Gastrocnemius medialis (tissue), 4 donors: ENCODE results near the gene CHRM1. TPM values are rescaled to one million over a fixed set of nuclear protein-coding genes. Genes with fewer than 3 reads are reported as not detected.

Experiments used
- ATAC-seq, 2 donors: fragments of 150-250 bp; one replicate each; pipeline ENCODE4 v1.9.1; 2016
- DNase-seq, 2 donors: peaks; one replicate each; pipeline ENCODE4 v3.0.0-alpha.2; 2019
- H3K27ac ChIP-seq, 4 donors: fragments of 200-600 bp; sonication (generic); 1 replicate in 1 of 4; 2 replicates in 3 of 4; pipeline ENCODE4 v1.5.1; 2016 to 2018; ENCODE audit warnings: mild to moderate bottlenecking in 2 of 4, moderate library complexity in 1 of 4
- H3K27me3 ChIP-seq, 3 donors: fragments of 200-600 bp; sonication (generic) in 2 of 3; 1 replicate in 1 of 3; 2 replicates in 2 of 3; pipeline versions ENCODE4 v1.5.1 to v1.6.0; 2016 to 2019; ENCODE audit warnings: mild to moderate bottlenecking in 1 of 3, moderate library complexity in 1 of 3
- H3K36me3 ChIP-seq, 2 donors: fragments of 200-600 bp; sonication (generic) in 1 of 2; one replicate each; pipeline ENCODE4 v1.5.1; 2017 to 2018
- H3K4me1 ChIP-seq, 2 donors: fragments of 200-600 bp; sonication (generic) in 1 of 2; one replicate each; pipeline ENCODE4 v1.5.1; 2016 to 2017; ENCODE audit warnings: mild to moderate bottlenecking in 2 of 2
- H3K4me3 ChIP-seq, 4 donors: fragments of 200-600 bp; sonication (generic) in 3 of 4; 1 replicate in 1 of 4; 2 replicates in 3 of 4; pipeline ENCODE4 v1.5.1; 2016 to 2019; ENCODE audit warnings: mild to moderate bottlenecking in 2 of 4
- H3K9me3 ChIP-seq, 3 donors: fragments of 200-600 bp; sonication (generic) in 2 of 3; 1 replicate in 1 of 3; 2 replicates in 2 of 3; pipeline ENCODE4 v1.5.1; 2016 to 2019
- POLR2A ChIP-seq, 2 donors: fragments of 450-650 bp; IDR thresholded peaks; one replicate each; pipeline ENCODE4 v1.6.1; 2017; ENCODE audit warnings: antibody characterized with exemption in 2 of 2, mild to moderate bottlenecking in 2 of 2, moderate library complexity in 2 of 2
- in situ Hi-C, 4 donors: fragments of 200-750 bp; cut with MboI; loops; one replicate each; pipeline versions ENCODE4 v1.15.0 to v1.8.0; 2017; ENCODE audit warnings: low sequenced_read_pairs in 4 of 4
- intact Hi-C: fragments of 100-400 bp; cut with DNase I; formaldehyde crosslinking; loops from one replicate; pipeline ENCODE4 v1.15.1; 2023; ENCODE audit warnings: low total_unique reads
- total RNA-seq, 4 donors: library from RNA; depleted of rRNA; stranded (reverse); fragments of >200 nt; gene quantifications; one replicate each; pipeline versions ENCODE4 v1.1.0 to v1.2.3, GENCODE V29; 2016
- TF ChIP-seq, protein P1 (sequence below), 5 experiments: fragments of 450-650 bp in 3 of 5; fragments of 200-600 bp in 2 of 5; sonication (generic) in 2 of 5; IDR thresholded peaks in 4 of 5; conservative IDR thresholded peaks in 1 of 5; 1 replicate in 4 of 5; 2 replicates in 1 of 5; pipeline ENCODE4 v1.5.1; 2016 to 2019; ENCODE audit warnings: antibody characterized with exemption in 5 of 5, mild to moderate bottlenecking in 3 of 5, moderate library complexity in 3 of 5

CHRM1 gene
- total RNA-seq, 4 donors from 2014 or later = not detected

DNA sequence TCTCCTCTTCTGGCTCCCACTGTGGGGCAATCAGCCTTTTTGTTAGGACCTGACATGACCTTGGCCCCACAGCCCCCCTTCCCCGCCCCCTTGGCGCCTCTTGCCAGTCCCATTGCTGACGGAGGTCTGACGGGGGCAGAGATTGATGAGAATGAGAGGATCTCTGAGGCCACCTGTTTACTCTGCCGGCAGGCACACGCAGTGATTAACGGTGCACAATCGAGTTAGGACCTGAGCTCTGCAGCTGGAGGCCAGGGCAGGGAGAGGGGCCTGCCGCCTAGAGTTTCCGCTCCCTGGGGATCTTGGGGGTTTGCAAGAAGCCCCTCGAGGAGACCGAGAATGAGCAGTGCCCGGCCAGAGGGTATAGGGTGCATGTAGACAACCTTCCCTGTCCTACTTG lies 6.8 kb upstream of the CHRM1 start:
- in situ Hi-C loops (no loop called here), intact Hi-C loops (no loop called here)
- DNase-seq (no peak), ATAC-seq (no peak)
- TF ChIP-seq POLR2A (IDR thresholded peaks at IDR 0.05) = no peak
- TF ChIP-seq, protein P1, sequence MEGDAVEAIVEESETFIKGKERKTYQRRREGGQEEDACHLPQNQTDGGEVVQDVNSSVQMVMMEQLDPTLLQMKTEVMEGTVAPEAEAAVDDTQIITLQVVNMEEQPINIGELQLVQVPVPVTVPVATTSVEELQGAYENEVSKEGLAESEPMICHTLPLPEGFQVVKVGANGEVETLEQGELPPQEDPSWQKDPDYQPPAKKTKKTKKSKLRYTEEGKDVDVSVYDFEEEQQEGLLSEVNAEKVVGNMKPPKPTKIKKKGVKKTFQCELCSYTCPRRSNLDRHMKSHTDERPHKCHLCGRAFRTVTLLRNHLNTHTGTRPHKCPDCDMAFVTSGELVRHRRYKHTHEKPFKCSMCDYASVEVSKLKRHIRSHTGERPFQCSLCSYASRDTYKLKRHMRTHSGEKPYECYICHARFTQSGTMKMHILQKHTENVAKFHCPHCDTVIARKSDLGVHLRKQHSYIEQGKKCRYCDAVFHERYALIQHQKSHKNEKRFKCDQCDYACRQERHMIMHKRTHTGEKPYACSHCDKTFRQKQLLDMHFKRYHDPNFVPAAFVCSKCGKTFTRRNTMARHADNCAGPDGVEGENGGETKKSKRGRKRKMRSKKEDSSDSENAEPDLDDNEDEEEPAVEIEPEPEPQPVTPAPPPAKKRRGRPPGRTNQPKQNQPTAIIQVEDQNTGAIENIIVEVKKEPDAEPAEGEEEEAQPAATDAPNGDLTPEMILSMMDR (IDR thresholded peaks at IDR 0.05 in 4 of 5, conservative IDR thresholded peaks at IDR 0.05 in 1 of 5) = no peak
- H3K4me3 ChIP-seq = no peak overlapping the region
- H3K9me3 ChIP-seq = no peaks in the 10 kb centered on the region
- H3K36me3 ChIP-seq = no peaks in the 10 kb centered on the region
- peaks cover 36 to 53% (median 49%) of the 10 kb centered on the region in 3 donors for H3K27me3 ChIP-seq
- peaks cover 11 to 19% of the 10 kb centered on the region in 2 donors for H3K4me1 ChIP-seq
- H3K27ac ChIP-seq = no peak overlapping the region

DNA sequence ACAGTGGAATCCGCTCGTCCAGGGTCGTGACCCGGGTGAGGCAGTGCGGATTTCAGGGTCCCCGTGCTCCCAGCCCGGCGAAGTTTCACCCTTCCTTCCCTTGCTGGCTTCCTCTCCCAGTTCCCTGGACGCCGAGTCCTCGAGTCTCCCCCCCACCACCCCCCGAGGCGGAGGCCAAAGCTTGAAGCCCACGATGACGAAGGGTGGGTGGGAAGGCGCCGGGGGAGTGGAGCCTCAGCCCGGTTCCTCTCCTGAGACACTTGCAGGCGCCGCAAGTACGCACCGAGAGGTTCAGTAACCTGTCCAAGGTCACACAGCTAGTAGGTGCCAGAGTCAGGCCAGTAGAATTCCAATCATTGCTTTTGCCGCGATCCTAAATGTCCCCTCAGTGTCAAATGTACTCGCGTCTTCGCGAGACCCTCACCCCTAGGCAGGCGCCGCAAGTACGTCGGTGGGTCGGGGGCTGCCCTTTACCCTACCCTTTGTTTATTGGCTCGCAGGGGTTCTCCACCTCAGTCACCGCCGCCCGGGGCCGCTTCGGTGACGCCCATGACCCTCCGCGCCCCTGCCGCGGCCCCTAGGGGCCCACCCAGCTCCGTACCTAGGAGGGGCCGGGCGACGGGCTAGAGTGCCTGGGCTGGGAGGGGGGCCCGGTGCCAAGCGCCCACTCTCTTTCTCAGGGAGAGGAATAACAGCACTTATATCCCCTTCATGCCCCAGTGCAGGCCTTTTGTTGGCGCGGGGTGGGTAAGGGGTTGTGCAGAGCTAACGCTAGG lies 5.7 kb upstream of the CHRM1 start:
- intact Hi-C loops (no loop called here), in situ Hi-C loops (no loop called here)
- H3K36me3 ChIP-seq = no peaks in the 10 kb centered on the region
- ATAC-seq (no peak), DNase-seq (no peak)
- H3K9me3 ChIP-seq = no peaks in the 10 kb centered on the region
- peak overlapping the region; percentile 33 to 61 (median 46) for H3K4me3 ChIP-seq
- H3K4me1 ChIP-seq = peaks cover 11 to 19% of the 10 kb centered on the region in 2 donors
- no peak overlapping the region for H3K27ac ChIP-seq
- peaks cover 46 to 64% (median 60%) of the 10 kb centered on the region in 3 donors for H3K27me3 ChIP-seq
- TF ChIP-seq, protein P1 (IDR thresholded peaks at IDR 0.05 in 4 of 5, conservative IDR thresholded peaks at IDR 0.05 in 1 of 5) = no peak
- TF ChIP-seq POLR2A (IDR thresholded peaks at IDR 0.05) = no peak

DNA sequence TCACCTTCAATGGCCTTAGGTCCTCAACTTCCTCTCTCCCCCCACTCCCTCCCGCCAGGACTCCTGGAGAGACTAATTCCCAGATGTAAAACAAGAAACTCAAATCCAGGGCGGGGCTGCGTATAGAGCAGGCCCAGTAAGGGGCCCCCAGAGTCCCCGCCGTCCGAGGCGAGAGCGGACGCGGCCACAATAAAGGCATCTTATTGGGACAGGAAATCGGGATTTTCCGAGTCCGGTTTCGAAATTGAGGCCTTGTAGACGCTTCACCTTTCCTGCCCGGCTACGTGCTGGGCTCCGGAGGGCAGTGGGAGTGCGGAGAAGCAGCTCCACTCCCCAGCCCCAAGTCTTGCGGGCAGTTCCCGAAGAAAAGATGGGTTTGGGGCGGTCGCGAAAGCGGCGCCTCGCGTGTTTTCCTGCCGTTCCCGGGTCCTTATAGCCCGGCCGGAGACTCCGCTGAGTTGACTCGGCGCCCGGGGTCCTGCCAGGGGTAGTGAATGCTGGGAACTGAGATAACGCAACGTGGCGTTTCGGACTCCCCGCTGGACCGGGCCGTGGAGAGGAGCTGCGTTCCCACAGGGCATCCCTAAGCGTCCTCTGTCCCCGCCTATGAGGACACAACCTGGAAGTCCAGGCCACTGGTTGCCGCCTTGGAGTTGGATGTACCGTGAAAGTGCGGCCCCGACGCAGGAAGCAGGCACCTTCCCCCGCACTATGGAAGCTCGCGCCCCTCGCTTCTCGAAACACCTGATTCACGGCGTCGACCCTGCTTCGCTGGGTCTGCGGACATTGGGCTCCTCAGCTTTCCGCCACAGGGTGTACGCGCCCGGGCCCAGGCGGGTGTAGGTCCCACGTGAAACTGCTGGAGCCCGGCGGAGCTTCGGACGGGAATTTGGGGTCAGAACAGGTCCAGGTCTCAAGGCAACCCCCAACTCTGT lies 4.8 kb upstream of the CHRM1 start:
- intact Hi-C loops = no loop called here
- no peak overlapping the region for H3K27ac ChIP-seq
- H3K27me3 ChIP-seq = peaks cover 46 to 66% (median 66%) of the 10 kb centered on the region in 3 donors
- no peaks in the 10 kb centered on the region for H3K9me3 ChIP-seq
- no peak for TF ChIP-seq POLR2A (IDR thresholded peaks at IDR 0.05)
- TF ChIP-seq, protein P1 (IDR thresholded peaks at IDR 0.05 in 4 of 5, conservative IDR thresholded peaks at IDR 0.05 in 1 of 5) = no peak
- DNase-seq (no peak), ATAC-seq (no peak)
- peak overlapping the region; percentile 33 to 61 (median 46) for H3K4me3 ChIP-seq
- peaks cover 11 to 19% of the 10 kb centered on the region in 2 donors for H3K4me1 ChIP-seq
- in situ Hi-C loops = no loop called here
- H3K36me3 ChIP-seq = no peaks in the 10 kb centered on the region

DNA sequence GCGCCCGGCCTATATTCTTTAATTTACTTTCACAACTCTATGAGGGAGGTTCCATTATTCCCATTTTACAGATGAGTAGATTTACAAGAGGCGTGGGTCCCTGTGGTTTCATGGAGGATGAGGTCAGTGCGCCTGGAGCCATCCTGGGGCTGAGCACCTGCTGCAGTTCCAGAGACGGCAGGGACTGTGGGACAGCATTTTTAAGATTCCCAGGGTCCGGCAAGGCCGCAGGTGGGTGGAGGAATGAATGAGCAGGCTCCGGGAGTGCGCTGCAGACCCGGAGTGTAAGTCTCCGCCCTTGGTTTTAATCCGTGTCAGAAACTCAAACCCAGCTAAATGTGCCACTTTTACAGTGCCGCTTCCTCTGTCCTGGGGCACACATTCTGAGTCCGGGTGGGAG lies 4.1 kb upstream of the CHRM1 start:
- in situ Hi-C loops = no loop called here
- H3K4me1 ChIP-seq = peaks cover 11 to 19% of the 10 kb centered on the region in 2 donors
- H3K36me3 ChIP-seq = no peaks in the 10 kb centered on the region
- DNase-seq (no peak), ATAC-seq (no peak)
- peaks cover 46 to 69% (median 66%) of the 10 kb centered on the region in 3 donors for H3K27me3 ChIP-seq
- H3K4me3 ChIP-seq = peak overlapping the region in 2 of 4 donors; percentile 49 to 61
- H3K9me3 ChIP-seq = no peaks in the 10 kb centered on the region
- H3K27ac ChIP-seq = no peak overlapping the region
- intact Hi-C loops = no loop called here
- TF ChIP-seq POLR2A (IDR thresholded peaks at IDR 0.05) = no peak
- TF ChIP-seq, protein P1 (IDR thresholded peaks at IDR 0.05 in 4 of 5, conservative IDR thresholded peaks at IDR 0.05 in 1 of 5) = no peak
